ENCODE results near the gene CLCA1.

DNA sequence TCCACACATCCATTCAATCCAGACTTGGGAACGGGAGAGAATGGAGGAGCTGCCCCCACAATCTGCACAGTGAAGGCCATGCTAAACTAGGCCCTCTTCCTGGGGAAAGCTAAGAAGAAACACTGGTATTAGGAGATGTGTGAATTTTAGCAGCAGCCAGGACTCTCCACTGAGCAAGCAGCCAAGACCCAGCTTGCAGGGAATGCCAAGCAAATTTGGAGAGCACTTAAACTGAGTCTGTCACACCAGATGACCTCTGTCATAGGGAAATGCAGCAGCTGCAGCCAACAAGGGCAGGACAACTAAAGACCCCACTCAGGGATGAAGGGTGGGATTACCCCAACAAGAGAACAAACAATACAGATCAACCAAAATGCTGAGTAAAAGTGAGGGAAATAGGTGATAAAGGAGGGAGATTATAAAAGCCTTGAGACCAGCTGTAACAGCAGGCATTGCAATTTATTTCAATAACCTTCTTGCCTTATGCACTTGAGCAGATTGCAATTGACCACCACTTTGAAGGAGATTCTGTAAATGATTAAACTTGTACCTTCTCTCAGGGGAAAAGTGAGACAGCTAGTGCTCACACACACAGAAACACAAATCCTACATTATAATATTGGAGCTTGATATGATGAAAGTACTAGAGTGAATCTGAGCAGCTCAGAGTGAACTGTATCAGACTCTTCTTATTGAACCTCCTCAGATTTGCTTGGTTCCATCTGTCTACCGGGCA, 2.5 kb upstream of the CLCA1 start:
- TF ChIP-seq, protein P1, sequence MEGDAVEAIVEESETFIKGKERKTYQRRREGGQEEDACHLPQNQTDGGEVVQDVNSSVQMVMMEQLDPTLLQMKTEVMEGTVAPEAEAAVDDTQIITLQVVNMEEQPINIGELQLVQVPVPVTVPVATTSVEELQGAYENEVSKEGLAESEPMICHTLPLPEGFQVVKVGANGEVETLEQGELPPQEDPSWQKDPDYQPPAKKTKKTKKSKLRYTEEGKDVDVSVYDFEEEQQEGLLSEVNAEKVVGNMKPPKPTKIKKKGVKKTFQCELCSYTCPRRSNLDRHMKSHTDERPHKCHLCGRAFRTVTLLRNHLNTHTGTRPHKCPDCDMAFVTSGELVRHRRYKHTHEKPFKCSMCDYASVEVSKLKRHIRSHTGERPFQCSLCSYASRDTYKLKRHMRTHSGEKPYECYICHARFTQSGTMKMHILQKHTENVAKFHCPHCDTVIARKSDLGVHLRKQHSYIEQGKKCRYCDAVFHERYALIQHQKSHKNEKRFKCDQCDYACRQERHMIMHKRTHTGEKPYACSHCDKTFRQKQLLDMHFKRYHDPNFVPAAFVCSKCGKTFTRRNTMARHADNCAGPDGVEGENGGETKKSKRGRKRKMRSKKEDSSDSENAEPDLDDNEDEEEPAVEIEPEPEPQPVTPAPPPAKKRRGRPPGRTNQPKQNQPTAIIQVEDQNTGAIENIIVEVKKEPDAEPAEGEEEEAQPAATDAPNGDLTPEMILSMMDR (IDR thresholded peaks at IDR 0.05 in 8 of 11, conservative IDR thresholded peaks at IDR 0.05 in 3 of 11) = no peak
- no peak for TF ChIP-seq POLR2AphosphoS5 (IDR thresholded peaks at IDR 0.05)

Data from spleen (tissue), 7 donors.